ENCODE results near the gene GPR31.

The GPR31 gene

DNA sequence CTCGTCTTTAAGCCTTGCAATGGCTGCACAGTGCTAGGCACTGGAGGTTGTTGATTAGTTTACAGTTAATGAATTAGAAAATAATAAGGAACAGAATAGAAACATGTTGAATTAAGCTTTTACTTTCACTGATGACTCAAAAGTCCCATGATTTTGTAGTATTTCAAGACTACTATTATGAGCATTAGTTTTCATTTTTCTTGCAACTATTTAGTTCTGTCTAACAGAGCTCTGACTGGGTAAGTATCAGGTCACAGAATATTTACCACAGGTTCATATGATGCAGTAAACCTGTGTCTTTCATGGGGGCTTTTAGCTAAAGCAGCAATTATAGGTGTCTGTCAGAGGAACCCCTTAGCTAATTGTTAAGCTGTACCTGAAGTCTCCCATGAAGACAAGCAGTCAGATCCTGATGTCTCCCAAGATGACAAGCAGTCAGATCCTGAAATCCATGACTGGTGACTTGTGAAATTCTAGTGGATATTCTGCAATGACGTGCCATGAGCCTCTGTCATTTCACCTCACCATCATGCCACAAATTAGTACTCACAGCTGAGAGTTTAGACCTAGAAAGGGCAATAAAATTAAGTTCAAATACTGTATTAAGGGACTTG is 8.2 kb upstream of the GPR31 start:
- no peak for DNase-seq

DNA sequence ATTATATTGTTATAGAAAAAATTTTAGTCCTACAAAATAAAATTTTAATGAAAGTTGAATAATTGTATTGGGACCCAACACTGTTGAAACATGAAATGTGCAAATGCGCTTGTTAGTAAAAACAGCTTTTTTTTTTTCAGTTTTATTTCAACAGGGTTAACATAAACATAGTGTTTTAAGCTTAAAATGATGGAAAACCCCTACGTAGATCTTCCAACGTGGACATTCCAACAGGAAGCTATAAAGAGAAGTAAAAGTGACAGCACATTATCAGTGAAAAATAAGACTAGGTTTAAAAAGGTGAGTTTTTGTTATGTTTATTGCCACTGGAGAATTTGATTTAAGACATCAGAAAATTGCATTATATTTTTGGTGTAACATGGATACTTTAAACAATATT is 6.5 kb upstream of the GPR31 start:
- no peak for DNase-seq

DNA sequence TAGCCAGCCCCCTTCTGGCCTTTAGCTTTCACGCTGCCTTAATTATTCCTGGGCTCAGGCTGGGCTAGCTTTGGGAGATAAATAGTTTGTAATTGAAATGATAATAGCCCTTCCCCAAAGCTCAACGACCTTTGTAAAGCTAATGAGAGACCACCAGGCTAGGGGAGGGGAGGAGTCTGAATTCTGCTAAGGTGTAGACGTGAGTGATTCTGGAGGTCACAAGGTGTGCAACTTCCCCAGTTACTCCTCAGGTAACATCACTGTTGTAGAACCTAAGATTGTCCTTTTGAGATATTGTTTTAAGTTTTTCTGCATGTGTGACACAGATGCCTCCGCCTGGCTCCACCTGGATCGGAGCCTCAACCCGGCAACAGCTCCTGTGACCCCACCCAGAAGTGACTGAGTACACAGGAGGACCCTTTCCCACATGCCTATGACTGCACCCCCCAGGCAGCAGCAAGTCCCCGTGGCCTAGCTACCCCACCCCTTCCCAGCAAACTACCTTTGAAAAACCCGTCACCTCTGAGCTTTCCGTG is 5.8 kb upstream of the GPR31 start:
- DNase-seq, result no peak

DNA sequence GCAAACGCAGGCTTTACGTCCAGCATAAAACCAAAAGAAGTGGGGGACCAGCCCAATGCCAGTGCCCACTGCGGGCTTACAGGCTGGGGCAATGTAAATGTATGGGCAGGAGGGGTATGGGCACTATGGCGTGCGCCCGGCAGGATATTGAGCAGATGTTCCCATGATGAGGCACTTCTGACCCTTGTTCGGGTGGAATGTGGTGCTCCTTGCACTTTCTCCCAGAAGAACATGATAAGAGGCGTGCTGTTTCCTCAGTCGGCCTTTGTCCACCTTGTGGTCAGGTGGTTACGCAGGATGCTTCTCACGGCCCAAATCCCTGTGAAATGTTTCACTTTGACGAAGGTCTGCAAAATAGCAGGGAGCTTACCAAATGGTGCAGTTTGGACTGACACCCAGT is 4.8 kb upstream of the GPR31 start:
- no peak for DNase-seq

DNA sequence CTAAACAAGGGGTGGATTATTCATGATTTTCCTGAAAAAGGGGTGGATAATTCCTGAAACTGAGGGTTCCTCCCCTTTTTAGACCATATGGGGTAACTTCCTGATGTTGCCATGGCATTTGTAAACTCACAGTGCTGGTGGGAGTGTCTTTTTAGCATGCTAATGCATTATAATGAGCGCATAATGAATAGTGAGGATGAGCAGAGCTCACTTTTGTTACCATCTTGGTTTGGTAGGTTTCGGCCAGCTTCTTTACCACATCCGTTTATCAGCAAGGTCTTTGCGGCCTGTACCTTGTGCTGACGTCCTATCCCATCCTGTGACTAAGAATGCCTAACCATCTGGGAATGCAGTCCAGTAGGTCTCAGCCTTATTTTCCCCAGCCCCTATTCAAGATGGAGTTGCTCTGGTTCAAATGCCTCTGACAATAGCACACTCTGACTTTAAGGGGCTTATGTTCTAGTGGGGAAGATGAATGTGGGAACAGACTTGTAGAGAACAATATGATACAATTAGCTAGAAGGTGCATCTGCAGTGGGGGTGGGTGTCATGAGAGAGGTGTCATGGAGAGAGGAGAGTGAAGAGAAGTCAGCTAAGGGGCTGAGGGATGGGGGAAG is 4.2 kb upstream of the GPR31 start:
- no peak for DNase-seq

DNA sequence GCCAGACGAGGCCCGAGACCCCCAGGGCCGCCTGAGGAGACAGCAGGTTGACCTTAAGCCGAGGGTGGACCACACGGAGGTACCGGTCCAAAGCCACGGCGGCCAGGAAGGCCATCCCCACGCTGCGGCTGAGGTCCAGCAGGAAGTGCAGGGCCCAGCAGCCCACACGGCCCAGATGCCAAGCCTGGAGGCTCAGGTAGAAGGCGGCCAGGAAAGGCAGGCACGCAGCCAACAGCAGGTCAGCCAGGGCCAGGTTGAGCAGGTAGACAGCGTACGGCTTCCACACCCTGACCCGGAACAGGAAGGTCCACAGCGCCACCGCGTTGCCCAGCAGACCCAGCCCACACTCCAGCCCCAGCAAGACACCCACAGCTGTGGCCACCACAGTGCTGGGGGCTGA is 366 bp downstream of the GPR31 start:
- no peak for DNase-seq

DNA sequence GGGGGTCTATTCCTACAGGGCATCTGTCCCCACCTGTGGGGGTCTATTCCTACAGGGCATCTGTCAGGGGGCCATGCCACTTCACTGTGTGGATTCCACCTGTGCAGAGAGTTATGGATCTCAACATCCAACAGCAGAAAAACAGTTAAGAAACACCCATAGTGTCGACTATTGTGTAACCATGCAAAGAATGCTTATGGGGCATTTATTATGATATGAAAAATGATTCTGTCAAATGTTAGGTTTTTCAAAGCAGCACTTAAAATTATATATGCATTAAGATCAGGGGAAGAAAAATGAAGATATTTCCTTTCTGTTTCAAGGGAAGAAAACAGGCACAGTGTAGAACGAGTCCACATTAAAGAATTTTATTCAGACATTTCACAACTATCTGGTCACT is 2.9 kb downstream of the GPR31 start:
- DNase-seq, result no peak

DNA sequence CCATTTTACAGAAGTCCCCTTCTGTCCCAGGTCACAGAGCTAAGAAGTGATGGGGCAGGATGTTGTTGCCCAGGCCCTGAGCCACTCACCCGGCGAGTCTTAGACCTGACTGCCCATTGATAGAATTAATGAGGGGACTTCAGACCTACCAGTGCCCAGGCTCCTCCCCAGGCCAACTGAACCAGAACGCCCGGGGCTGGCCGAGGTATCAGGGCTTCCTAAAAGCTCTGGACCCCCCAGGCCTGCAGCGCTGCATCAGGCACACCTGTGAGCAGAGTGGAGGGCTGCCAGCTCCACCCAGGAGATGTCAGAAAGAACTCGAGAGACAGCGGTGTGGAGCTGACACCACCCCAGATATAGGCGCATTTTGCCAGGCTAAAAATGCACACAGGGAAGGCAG is 3.5 kb downstream of the GPR31 start:
- DNase-seq, result no peak

DNA sequence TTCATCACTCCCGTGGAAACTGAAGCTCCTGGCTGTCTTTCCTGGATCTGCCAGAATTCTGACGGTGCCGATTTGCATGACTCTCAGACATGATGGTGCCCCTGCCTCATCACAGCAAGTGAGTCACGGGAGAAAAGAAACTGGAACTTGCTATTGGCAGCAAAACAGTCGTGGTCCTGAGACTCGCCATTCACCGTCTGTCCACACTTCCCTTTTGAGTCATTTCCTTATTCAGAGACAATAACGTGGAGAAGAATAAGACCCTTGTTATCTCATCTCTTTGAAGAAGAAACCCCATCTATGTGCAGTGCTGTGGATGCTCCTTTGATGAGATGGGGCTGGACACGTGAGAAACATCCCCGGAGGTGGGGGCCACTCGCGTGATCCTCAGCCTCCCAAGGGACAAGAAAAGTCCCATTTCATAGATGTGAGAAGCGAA is 4.2 kb downstream of the GPR31 start:
- DNase-seq, result no peak

DNA sequence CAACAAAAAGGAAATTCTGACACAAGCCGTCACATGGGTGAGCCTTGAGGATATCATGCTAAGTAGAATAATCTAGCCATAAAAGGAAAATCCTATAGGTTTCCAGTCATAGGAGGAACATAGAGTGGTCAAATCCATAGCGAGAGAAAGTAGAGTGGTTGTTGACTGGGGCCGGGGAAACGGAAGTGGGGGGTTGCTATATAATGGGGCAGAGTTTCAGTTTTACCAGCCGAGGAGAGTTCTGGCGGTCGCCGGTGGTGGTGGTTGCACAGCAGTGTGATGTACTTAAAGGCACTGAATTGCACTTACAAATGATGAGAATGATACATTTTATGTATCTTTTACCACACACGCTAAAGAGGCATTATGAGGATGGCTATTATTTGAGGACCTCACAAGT is 4.9 kb downstream of the GPR31 start:
- no peak for DNase-seq

DNA sequence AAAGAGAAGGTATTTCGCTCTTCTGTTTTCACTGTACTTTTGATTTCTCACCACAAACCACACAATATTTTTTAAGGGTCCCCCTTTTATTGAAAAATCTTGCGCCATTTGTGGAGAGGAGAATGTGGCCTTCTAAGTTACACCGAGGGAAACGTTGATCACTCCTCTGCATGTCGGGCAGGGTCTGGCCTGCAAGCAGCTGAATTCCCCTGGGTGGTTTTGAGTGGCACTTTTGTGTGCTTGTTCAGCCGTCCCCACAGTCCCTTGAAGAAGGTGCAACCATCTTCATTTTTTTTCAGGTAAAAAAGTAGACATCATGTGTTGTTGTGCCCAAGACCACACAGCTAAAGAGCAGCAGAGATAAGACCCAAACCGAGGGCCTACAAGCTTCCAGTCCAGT is 6.1 kb downstream of the GPR31 start:
- DNase-seq, result no peak

DNA sequence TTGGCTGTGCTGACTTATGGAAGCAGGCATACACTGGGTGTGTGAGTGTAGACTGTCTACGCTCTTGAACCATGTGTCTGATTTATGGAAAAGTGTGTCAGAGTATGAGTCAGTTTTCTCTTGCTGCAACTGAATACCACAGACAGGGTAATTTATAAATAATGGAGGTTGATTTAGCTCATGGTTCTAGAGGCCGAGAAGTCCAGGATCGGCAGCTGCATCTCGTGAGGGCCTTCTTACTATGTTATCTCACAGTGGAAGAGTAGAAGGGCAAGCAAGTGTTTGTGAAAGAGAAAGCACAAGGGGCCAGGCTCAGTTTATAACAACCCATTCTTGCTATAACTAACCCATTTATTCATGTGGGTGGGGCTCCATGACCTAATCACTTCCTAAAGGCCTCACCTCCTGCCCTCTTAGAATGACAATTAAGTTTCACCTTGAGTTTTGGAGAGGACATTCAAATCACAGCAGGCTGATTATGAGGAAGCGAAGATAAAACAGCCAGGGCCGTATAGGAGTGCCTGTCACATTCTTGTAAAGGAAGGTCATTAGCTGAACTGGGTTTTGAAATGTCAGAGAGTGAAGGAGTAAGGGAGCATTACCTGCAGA is 6.7 kb downstream of the GPR31 start:
- DNase-seq, result no peak

DNA sequence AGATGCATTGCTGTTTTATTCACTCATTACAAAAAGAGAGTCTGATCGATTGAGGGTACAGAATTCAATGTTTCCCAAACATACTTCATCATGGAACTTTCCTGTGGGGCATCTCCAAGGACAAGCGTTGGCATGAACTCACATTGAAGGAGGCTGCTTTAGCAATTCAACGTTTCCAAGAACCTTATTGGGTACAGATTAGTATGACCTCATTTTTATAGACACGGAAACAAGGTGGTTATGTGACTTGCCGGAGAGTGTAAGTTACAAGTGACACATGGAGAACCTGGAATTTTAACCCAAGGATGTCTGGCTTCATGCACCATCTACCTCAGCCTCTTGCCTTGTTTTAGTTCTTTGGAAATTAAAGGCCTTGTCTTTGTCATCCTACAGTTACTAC is 8.8 kb downstream of the GPR31 start:
- no peak for DNase-seq

DNA sequence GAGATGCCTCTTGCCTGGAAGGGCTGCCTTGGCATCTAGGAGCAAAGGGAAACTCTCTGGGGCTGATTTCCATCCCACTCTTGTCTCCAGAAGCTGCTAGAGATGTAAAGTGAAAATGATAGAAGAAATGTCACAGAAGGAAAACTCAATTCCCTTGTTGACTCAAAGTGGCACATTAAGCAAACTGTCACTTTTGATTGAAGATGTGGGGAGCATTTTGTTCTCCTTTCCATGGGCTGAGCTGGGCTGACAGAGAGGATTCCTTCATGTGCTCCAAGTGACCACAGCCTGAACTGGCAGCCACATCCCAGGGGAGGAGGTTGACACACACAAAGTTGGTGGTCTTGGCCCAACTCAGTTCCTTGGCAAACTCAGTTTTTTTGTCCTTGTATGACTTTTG is 9.8 kb downstream of the GPR31 start:
- DNase-seq, result no peak

DNA sequence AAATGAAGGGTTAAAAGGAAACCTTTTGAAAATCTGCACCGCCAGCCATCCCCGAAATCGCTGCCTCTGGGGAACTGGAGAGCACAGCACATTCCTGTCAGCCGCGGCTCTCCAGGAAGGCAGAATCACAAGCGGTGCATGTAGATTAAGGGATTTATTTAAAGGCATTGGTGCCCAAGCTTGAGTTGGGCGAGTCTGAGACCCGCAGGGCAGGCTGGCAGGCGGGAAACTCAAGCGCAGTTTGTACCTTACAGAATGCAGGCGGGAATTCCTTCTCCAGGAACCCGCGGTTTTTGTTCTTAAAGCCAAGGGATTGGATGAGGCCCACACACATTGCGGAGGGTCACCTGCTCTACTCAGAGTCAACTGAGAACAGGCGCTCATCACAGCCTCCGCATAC is 10.8 kb downstream of the GPR31 start:
- no peak for DNase-seq

DNA sequence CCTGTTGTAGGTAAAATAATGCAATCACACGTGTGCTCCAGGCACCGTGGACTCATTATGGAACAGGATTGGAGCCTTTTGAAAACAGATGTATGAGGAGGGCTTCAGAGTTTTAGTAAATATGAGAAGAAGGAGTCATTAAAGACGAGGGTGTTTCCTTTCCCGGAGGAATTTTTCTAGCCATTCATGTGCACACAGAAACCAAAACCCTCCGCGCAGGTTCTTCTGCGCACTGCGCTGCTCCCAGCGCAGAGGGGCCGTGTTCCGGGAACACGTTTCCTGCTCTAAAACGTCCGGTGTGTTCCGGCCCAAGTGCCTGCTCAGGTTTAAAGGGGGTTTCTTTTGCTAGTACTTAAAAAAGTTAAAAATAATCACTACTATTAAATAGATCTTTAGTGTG is 11.6 kb downstream of the GPR31 start:
- no peak for DNase-seq

DNA sequence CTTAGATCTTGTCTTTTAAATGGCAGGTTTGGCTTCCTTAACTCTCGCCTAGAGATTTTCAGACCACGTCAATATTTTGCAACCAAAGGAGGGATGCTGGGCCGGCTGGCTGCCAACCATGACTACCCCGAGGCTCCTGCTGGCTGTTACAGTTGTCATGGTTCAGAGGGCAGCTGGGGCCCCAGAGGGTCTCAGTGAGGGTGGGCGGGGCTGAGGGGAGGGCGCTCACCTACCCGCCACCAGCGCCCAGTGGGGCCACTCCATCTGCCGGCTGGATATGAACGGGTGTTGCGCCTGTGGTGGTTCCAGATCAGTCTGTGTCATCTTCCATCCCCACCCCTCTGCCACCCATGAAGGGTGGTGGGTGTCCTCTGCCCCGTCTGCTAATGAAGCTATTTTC is 12.3 kb downstream of the GPR31 start:
- no peak for DNase-seq

DNA sequence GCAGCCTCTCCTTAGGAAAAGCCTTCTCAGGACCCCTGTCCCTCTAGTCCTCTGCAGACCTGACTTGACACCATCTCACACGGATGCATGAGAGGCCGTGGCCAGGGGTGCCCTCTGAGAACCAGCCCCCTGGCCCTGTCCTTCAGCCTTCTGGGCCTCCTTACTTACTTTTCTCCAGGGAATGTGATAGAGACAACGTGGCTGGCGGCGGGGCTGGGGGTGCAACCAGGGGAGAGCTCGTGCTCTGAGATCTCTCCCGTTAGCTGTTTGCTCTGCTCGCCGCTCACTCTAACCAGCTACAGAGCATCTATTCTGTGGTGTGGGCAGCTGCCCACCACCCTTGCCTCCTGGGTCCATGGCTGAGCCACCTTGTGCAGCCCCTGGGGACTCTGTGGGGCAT is 14.7 kb downstream of the GPR31 start:
- no peak for DNase-seq

DNA sequence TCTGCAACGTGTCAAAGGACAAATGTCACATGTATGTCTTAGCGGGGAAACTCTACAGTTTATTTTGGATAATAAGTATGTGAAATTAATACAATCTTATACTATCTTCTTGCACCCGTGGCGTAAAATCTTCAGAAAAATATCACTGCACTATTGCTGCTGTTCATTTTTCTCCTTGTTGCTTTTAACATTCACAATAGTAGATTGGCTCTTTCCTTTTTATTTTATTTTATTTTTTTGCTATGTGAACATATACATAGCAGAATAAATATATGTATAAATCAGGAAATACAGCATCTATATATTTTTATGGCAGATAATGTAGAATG is 15.4 kb downstream of the GPR31 start:
- DNase-seq, result no peak

DNA sequence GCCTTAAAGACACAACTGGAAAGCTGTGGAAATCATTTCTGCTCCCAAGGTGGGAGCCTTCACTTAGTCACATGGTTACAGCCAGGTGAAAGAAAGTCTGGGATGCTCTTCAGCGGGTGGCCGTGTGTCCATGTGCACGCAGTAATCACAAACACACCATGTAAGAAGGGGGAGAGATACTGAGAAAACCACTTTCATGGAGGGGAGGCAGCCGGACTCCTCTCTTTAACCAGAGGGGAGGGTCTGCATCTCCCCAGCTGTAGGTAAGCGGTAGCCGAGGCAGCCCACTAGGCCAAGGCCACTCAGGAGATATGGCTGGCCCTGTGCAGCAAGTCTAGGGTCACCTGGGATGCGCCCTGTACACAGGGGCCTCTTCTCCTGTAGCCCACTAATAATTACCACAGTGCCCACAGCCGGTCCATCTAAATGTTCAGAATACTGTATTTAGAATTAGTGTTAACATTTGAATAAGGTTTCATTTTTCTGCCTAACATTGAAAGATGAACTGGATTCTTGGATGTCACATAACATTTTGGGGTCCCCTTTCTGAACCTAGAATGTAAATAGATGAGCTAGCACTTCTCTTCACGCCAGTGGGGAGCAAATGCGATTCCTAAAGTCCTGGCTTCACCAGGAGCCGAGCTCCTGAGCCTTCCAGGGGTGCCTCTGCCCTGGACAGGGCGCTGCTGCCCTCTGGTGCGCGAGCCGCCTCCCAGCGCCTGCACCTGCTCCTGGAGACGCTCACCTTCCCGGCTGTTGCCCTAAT is 15.9 kb downstream of the GPR31 start:
- peak; percentile 40 for DNase-seq

DNA sequence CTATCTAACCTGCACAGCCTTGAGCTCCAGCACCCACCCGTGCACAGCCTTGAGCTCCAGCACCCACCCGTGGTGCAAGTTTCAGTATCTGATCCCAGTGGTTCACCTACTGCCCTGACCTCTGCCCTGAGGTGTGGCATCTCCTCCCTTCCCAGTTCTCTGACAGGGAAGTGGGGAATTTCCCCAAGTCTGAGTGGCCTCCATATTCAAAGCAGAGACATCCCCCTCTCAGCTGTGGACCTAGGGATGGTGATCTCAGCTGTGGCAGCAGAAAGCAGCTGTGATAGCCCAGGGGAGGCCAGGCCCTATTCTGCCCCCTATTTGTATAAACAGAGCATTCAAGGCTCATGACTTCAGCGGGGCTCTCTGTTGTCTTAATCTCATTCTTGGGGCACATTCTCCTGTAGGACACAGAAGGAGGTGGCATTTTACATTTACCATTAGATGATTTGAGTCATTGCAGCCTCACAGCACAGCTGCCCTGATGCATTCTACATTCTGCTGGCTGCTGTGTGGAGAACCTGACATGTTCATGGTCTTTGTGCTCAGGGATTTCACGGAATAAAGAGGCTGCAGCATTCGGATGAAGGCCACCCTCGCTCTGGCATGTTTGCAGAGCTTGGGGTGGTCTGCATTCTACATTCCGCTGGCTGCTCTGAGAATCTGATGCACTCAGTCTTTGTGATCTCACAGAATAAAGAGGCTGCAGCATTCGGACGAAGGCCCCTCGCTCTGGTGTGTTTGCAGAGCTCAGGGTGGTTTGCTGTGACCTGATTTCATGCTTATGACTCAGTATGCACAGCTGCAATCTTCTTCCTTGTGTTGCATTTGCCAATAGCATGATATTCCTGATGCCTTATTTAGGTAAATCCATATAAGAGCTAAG is 16.9 kb downstream of the GPR31 start:
- no peak for DNase-seq

DNA sequence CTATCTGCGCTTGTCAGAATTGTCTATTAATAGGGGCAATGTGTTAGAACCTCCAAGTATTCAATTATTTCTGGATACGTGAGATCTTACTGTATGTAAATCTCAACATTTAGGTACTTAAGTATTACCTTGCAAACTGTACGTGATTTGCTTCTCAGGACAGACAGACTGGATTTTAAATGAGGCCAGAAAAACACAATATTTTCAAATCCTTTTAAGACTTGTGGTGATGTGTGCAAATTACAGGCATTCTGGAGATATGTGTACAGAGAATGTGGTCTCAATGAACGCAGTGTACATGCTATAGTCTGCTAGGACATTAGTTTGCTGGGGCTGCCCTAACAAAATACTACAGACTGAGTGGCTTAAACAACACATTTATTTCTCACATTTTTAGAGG is 18.0 kb downstream of the GPR31 start:
- no peak for DNase-seq

DNA sequence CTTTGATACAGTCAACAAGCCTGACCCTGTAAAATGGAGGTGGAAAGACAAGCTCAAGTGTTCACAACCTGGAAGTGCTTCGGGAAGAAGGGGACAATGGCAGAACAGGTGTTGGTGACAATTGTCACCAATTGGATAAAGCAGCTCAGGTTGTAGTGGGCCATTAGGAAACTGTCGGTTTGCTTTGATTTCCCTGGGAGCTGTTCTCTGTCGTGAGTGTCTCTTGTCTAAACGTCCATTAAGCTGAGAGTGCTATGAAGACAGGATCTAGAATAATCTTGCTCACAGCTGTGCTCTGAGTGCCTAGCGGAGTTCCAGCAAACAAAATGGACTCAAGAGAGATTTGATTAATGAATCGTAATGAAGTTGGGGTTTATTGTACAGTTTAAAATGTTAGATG is 19.9 kb downstream of the GPR31 start:
- no peak for DNase-seq
